Sigmoid colon (tissue), 7 donors: ENCODE results near the gene CCNG2. TPM values are rescaled to one million over a fixed set of nuclear protein-coding genes. Genes with fewer than 3 reads are reported as not detected.

Source experiments
- DNase-seq: peaks from one replicate; pipeline ENCODE4 v3.0.0-alpha.2; 2019
- H3K27ac ChIP-seq, 4 donors: fragments of 200-600 bp; sonication (generic); one replicate each; pipeline ENCODE4 v1.5.1; 2016 to 2019; ENCODE audit warnings: mild to moderate bottlenecking in 1 of 4
- H3K27me3 ChIP-seq, 3 donors: fragments of 200-600 bp; sonication (generic); one replicate each; pipeline ENCODE4 v1.5.1; 2019; ENCODE audit warnings: mild to moderate bottlenecking in 1 of 3
- H3K36me3 ChIP-seq, 4 donors: fragments of 200-600 bp; sonication (generic); one replicate each; pipeline ENCODE4 v1.5.1; 2016 to 2019
- H3K4me1 ChIP-seq, 4 donors: fragments of 200-600 bp; sonication (generic); one replicate each; pipeline ENCODE4 v1.5.1; 2017 to 2019
- H3K4me3 ChIP-seq, 4 donors: fragments of 200-600 bp; sonication (generic); one replicate each; pipeline ENCODE4 v1.5.1; 2017 to 2019; ENCODE audit warnings: mild to moderate bottlenecking in 2 of 4, moderate library complexity in 1 of 4
- H3K9me3 ChIP-seq, 4 donors: fragments of 200-600 bp in 3 of 4; sonication (generic) in 3 of 4; one replicate each; pipeline versions ENCODE4 v1.5.1 to v1.6.1; 2013 to 2019
- CTCF ChIP-seq, 4 experiments: fragments of 450-650 bp in 3 of 4; fragments of 200-600 bp in 1 of 4; IDR thresholded peaks; one replicate each; pipeline ENCODE4 v1.5.1; 2016 to 2019; ENCODE audit warnings: antibody characterized with exemption in 4 of 4, mild to moderate bottlenecking in 3 of 4, moderate library complexity in 2 of 4
- EP300 ChIP-seq, 4 donors: sonication (generic); formaldehyde crosslinking; IDR thresholded peaks; one replicate each; pipeline ENCODE4 v1.6.1; 2017; ENCODE audit warnings: antibody characterized with exemption in 4 of 4
- POLR2A ChIP-seq, 2 donors: fragments of 450-650 bp; IDR thresholded peaks; one replicate each; pipeline ENCODE4 v1.6.1; 2016; ENCODE audit warnings: antibody characterized with exemption in 2 of 2, mild to moderate bottlenecking in 2 of 2, moderate library complexity in 2 of 2
- POLR2AphosphoS5 ChIP-seq, 4 donors: sonication (generic); formaldehyde crosslinking; IDR thresholded peaks; one replicate each; pipeline ENCODE4 v1.6.1; 2017; ENCODE audit warnings: antibody characterized with exemption in 4 of 4
- WGBS, 2 donors: extraction: QIAGEN DNeasy Blood & Tissue Kit; methylation state at CpG; one replicate each; pipeline ENCODE4 v1.1.7; 2013; 5-methylcytosine and 5-hydroxymethylcytosine counted together
- intact Hi-C: fragments of 100-400 bp; cut with DNase I; formaldehyde crosslinking; loops from one replicate; pipeline ENCODE4 v1.15.1; 2023
- polyA plus RNA-seq, 3 donors: library from polyadenylated mRNA; stranded (reverse); fragments of 200-250 nt; gene quantifications; one replicate each; pipeline ENCODE4 v1.2.3, GENCODE V29; 2013
- total RNA-seq, 4 donors: library from RNA; depleted of rRNA; stranded (reverse); fragments of >200 nt; gene quantifications; one replicate each; pipeline ENCODE4 v1.1.0, GENCODE V29; 2016
- donor health status: healthy with polysubstance abuse.
- donor health status: Bipolar disorder and iron deficiency.
- donor health status: healthy.

CCNG2 gene
- total and polyA plus RNA-seq, 7 donors: 25.5 to 72.1 (median 27.6) TPM

GRCh38 chr4:77148078-77148477 lies 8.9 kb upstream of the CCNG2 start:
- intact Hi-C loops: loop anchor here (5.0 kb wide), 1 partner anchor 636 kb away; no protein-coding TSS in a partner anchor
- H3K4me3 ChIP-seq: no peak overlapping the region
- H3K9me3 ChIP-seq: no peaks in the 10 kb centered on the region
- no peaks in the 10 kb centered on the region for H3K4me1 ChIP-seq
- no peaks in the 10 kb centered on the region for H3K27me3 ChIP-seq
- no peak for TF ChIP-seq POLR2AphosphoS5 (IDR thresholded peaks at IDR 0.05)
- TF ChIP-seq CTCF (IDR thresholded peaks at IDR 0.05): no peak
- no peak for TF ChIP-seq EP300 (IDR thresholded peaks at IDR 0.05)
- no peak for TF ChIP-seq POLR2A (IDR thresholded peaks at IDR 0.05)
- H3K27ac ChIP-seq: no peak overlapping the region
- 73 to 88% methylated on average over 2 of the region's 2 CpGs for WGBS, 2 donors
- DNase-seq: no peak
- no peaks in the 10 kb centered on the region for H3K36me3 ChIP-seq

GRCh38 chr4:77149789-77150188 lies 7.2 kb upstream of the CCNG2 start:
- DNase-seq: no peak
- H3K36me3 ChIP-seq: no peaks in the 10 kb centered on the region
- no peaks in the 10 kb centered on the region for H3K9me3 ChIP-seq
- no peaks in the 10 kb centered on the region for H3K27me3 ChIP-seq
- H3K27ac ChIP-seq: no peak overlapping the region
- WGBS, 2 donors: 98 to 99% methylated on average over 1 of the region's 1 CpG
- TF ChIP-seq EP300 (IDR thresholded peaks at IDR 0.05) (no peak), CTCF (IDR thresholded peaks at IDR 0.05) (no peak), POLR2A (IDR thresholded peaks at IDR 0.05) (no peak), POLR2AphosphoS5 (IDR thresholded peaks at IDR 0.05) (no peak)
- no peaks in the 10 kb centered on the region for H3K4me1 ChIP-seq
- H3K4me3 ChIP-seq: no peak overlapping the region
- intact Hi-C loops: loop anchor here (5.0 to 10.0 kb wide), 2 partner anchors 637 to 1005 kb away; partner anchors contain the start of gene NUP54

GRCh38 chr4:77151241-77151640 lies 5.8 kb upstream of the CCNG2 start:
- no peak for DNase-seq
- Histone ChIP-seq H3K27me3 (no peaks in the 10 kb centered on the region), H3K4me3 (no peak overlapping the region), H3K36me3 (no peaks in the 10 kb centered on the region), H3K4me1 (peaks cover 0 to 8% (median 2%) of the 10 kb centered on the region in 4 donors), H3K27ac (no peak overlapping the region), H3K9me3 (no peaks in the 10 kb centered on the region)
- intact Hi-C loops: loop anchor here (10.0 kb wide), 1 partner anchor 1006 kb away; the partner anchor contains the start of gene NUP54
- TF ChIP-seq POLR2AphosphoS5 (IDR thresholded peaks at IDR 0.05) (no peak), EP300 (IDR thresholded peaks at IDR 0.05) (no peak), CTCF (IDR thresholded peaks at IDR 0.05) (no peak), POLR2A (IDR thresholded peaks at IDR 0.05) (no peak)
- WGBS, 2 donors: 86 to 87% methylated on average over 6 of the region's 6 CpGs

GRCh38 chr4:77152421-77152820 lies 4.6 kb upstream of the CCNG2 start:
- Histone ChIP-seq H3K27me3 (no peaks in the 10 kb centered on the region), H3K4me3 (no peak overlapping the region), H3K9me3 (no peaks in the 10 kb centered on the region), H3K4me1 (peaks cover 0 to 11% (median 3%) of the 10 kb centered on the region in 4 donors), H3K27ac (no peak overlapping the region), H3K36me3 (no peaks in the 10 kb centered on the region)
- TF ChIP-seq POLR2AphosphoS5 (IDR thresholded peaks at IDR 0.05) (no peak), POLR2A (IDR thresholded peaks at IDR 0.05) (no peak), CTCF (IDR thresholded peaks at IDR 0.05) (no peak), EP300 (IDR thresholded peaks at IDR 0.05) (no peak)
- intact Hi-C loops: loop anchor here (10.0 kb wide), 1 partner anchor 1008 kb away; the partner anchor contains the start of gene NUP54
- WGBS, 2 donors: 63 to 66% methylated on average over 5 of the region's 5 CpGs
- no peak for DNase-seq

GRCh38 chr4:77153006-77153405 lies 4.0 kb upstream of the CCNG2 start:
- TF ChIP-seq EP300 (IDR thresholded peaks at IDR 0.05) (no peak), POLR2AphosphoS5 (IDR thresholded peaks at IDR 0.05) (no peak), CTCF (IDR thresholded peaks at IDR 0.05) (no peak), POLR2A (IDR thresholded peaks at IDR 0.05) (no peak)
- Histone ChIP-seq H3K36me3 (no peaks in the 10 kb centered on the region), H3K27me3 (no peaks in the 10 kb centered on the region), H3K4me1 (peaks cover 0 to 11% (median 3%) of the 10 kb centered on the region in 4 donors), H3K27ac (no peak overlapping the region), H3K9me3 (no peaks in the 10 kb centered on the region), H3K4me3 (no peak overlapping the region)
- intact Hi-C loops: loop anchor here (10.0 kb wide), 1 partner anchor 1008 kb away; the partner anchor contains the start of gene NUP54
- no peak for DNase-seq
- 55 to 64% methylated on average over 3 of the region's 3 CpGs for WGBS, 2 donors
